Ishikawa (cell line): ENCODE data around the gene BMPR1B.

Source experiments
- CEBPB ChIP-seq: IDR thresholded peaks from 2 replicates; pipeline ENCODE4 v1.6.1; 2012
- CREB1 ChIP-seq: IDR thresholded peaks from 2 replicates; pipeline ENCODE4 v1.6.1; 2012; ENCODE audit warnings: low read depth
- EGR1 ChIP-seq: IDR thresholded peaks from 2 replicates; pipeline ENCODE4 v1.6.1; 2012
- EP300 ChIP-seq: IDR thresholded peaks from 2 replicates; pipeline ENCODE4 v1.6.1; 2012; ENCODE audit warnings: borderline replicate concordance
- FOXM1 ChIP-seq: IDR thresholded peaks from 2 replicates; pipeline ENCODE4 v1.6.1; 2012; ENCODE audit warnings: low read depth, borderline replicate concordance
- NFIC ChIP-seq: IDR thresholded peaks from 2 replicates; pipeline ENCODE4 v1.6.1; 2012
- RAD21 ChIP-seq: IDR thresholded peaks from 2 replicates; pipeline ENCODE4 v1.6.1; 2012; ENCODE audit warnings: low read depth
- TAF1 ChIP-seq: IDR thresholded peaks from 2 replicates; pipeline ENCODE4 v1.6.1; 2012; ENCODE audit warnings: low read depth, mild to moderate bottlenecking
- TCF12 ChIP-seq: IDR thresholded peaks from 2 replicates; pipeline ENCODE4 v1.6.1; 2012; ENCODE audit warnings: low read depth
- TEAD4 ChIP-seq: IDR thresholded peaks from 2 replicates; pipeline ENCODE4 v1.6.1; 2012
- USF1 ChIP-seq: IDR thresholded peaks from 2 replicates; pipeline ENCODE4 v1.6.1; 2012
- YY1 ChIP-seq: IDR thresholded peaks from 2 replicates; pipeline ENCODE4 v1.6.1; 2012; ENCODE audit warnings: low read depth
- ZBTB7A ChIP-seq: IDR thresholded peaks from 2 replicates; pipeline ENCODE4 v1.6.1; 2012; ENCODE audit warnings: low read depth
- TF ChIP-seq, protein P1 (sequence below): IDR thresholded peaks from 2 replicates; pipeline ENCODE4 v1.6.1; 2012
- TF ChIP-seq, protein P2 (sequence below): IDR thresholded peaks from 2 replicates; pipeline ENCODE4 v1.6.1; 2012; ENCODE audit warnings: low read depth, mild to moderate bottlenecking

The BMPR1B gene

DNA sequence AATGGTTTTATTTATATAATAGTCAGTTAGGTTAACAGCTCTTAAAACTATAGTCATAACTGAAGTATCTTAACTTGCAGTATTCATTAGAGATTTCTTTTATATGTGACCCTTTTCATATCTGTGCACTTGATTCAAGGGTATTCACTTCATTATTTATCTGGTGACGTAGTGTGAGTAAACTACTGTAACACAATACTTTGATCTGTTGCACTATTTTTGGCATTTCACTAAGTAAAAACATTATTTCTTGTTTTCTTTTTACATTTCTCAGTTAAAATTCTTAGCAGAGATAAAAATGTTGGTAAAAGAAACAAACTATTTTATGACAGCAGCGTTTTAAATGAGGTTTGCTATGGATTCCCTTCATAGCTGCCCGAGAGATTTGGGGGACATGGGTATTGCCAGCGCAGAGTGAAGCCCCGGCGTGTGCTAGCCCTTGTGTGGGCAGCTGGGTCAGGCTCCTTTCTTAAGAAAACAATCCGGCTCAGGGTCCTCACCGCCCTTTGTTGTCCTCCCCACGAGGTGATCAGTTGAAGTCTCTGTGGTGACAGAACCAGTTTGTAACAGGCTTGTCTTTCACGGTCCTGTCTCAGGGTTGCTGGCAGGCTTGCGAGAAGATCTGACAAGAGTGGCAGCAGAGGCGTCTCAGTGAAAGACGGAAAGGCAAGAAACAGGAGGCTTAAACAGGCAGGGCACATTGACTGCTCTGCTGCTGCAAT, 293.4 kb downstream of the BMPR1B start:
- TF ChIP-seq, protein P1, sequence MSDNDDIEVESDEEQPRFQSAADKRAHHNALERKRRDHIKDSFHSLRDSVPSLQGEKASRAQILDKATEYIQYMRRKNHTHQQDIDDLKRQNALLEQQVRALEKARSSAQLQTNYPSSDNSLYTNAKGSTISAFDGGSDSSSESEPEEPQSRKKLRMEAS = no peak
- TF ChIP-seq EP300 = no peak
- TF ChIP-seq ZBTB7A = no peak
- no peak for TF ChIP-seq TEAD4
- no peak for TF ChIP-seq EGR1
- no peak for TF ChIP-seq NFIC
- TF ChIP-seq CREB1 = no peak
- TF ChIP-seq, protein P2, sequence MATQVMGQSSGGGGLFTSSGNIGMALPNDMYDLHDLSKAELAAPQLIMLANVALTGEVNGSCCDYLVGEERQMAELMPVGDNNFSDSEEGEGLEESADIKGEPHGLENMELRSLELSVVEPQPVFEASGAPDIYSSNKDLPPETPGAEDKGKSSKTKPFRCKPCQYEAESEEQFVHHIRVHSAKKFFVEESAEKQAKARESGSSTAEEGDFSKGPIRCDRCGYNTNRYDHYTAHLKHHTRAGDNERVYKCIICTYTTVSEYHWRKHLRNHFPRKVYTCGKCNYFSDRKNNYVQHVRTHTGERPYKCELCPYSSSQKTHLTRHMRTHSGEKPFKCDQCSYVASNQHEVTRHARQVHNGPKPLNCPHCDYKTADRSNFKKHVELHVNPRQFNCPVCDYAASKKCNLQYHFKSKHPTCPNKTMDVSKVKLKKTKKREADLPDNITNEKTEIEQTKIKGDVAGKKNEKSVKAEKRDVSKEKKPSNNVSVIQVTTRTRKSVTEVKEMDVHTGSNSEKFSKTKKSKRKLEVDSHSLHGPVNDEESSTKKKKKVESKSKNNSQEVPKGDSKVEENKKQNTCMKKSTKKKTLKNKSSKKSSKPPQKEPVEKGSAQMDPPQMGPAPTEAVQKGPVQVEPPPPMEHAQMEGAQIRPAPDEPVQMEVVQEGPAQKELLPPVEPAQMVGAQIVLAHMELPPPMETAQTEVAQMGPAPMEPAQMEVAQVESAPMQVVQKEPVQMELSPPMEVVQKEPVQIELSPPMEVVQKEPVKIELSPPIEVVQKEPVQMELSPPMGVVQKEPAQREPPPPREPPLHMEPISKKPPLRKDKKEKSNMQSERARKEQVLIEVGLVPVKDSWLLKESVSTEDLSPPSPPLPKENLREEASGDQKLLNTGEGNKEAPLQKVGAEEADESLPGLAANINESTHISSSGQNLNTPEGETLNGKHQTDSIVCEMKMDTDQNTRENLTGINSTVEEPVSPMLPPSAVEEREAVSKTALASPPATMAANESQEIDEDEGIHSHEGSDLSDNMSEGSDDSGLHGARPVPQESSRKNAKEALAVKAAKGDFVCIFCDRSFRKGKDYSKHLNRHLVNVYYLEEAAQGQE = no peak
- TF ChIP-seq YY1 = no peak
- TF ChIP-seq FOXM1 = no peak
- no peak for TF ChIP-seq CEBPB
- TF ChIP-seq RAD21 = no peak
- TF ChIP-seq TCF12 = no peak
- TF ChIP-seq TAF1 = no peak
- TF ChIP-seq USF1 = no peak

GRCh38 chr4:95051702-95052020, 293.9 kb downstream of the BMPR1B start:
- TF ChIP-seq ZBTB7A (no peak), CEBPB (no peak), CREB1 (no peak), TEAD4 (no peak), TAF1 (no peak), NFIC (no peak), EP300 (no peak), EGR1 (no peak), YY1 (no peak), RAD21 (no peak), FOXM1 (no peak), USF1 (no peak), TCF12 (no peak)
- TF ChIP-seq, protein P2 = no peak
- TF ChIP-seq, protein P1 = no peak

DNA sequence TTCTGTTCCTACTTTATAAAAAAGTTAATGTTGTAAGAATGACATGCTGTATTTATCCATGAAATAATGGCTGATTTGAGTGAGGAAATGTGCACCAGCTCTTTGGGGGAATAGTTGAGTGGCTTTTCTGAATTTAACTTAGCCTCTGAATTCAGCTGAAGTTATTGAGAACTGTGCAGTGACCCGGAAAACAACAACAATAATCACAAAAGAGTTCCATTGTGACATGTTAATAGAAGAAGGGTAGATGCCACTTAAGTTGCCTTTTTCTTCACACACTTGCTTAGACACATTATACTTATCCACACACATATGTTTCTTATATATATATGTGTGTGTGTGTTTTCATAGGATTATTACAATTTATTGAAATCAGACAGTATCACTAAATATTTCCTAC, 301.2 kb downstream of the BMPR1B start:
- TF ChIP-seq RAD21 (no peak), TAF1 (no peak), EP300 (no peak), TEAD4 (no peak), USF1 (no peak), EGR1 (no peak), YY1 (no peak)

- TF ChIP-seq EGR1 (no peak), NFIC (no peak), CEBPB (no peak), EP300 (no peak), TEAD4 (no peak), CREB1 (no peak), YY1 (no peak), ZBTB7A (no peak), RAD21 (no peak), USF1 (no peak), FOXM1 (no peak), TAF1 (no peak), TCF12 (no peak)
- TF ChIP-seq, protein P1 = no peak
- TF ChIP-seq, protein P2 = no peak
These were observed 301.9 kb downstream of the BMPR1B start for GRCh38 chr4:95059663-95060062.
